Neural progenitor cell (in vitro differentiated cells): ENCODE results near the gene TRIO.

Source experiments
- CTCF ChIP-seq: fragments of 200-600 bp; sonication (generic); IDR thresholded peaks from 2 replicates; pipeline ENCODE4 v1.5.1; 2017; ENCODE audit warnings: antibody characterized with exemption, mild to moderate bottlenecking
- EZH2 ChIP-seq: fragments of 200-600 bp; sonication (generic); IDR thresholded peaks from 2 replicates; pipeline ENCODE4 v1.6.1; 2017; ENCODE audit warnings: antibody characterized with exemption, mild to moderate bottlenecking, moderate library complexity

GRCh38 chr5:14100281-14100680 lies 42.9 kb upstream of the TRIO start:
- TF ChIP-seq CTCF (no peak), EZH2 (no peak)
